Esophagus squamous epithelium (tissue), 4 donors: ENCODE results near the gene DCP1A.

Source experiments
- CTCF ChIP-seq, 6 experiments: fragments of 450-650 bp in 4 of 6; fragments of 200-600 bp in 2 of 6; sonication (generic) in 2 of 6; IDR thresholded peaks; one replicate each; pipeline ENCODE4 v1.5.1; 2016 to 2019; ENCODE audit warnings: antibody characterized with exemption in 6 of 6, mild to moderate bottlenecking in 4 of 6, moderate library complexity in 4 of 6
- POLR2A ChIP-seq, 4 donors: fragments of 450-650 bp; IDR thresholded peaks; one replicate each; pipeline ENCODE4 v1.6.1; 2017; ENCODE audit warnings: antibody characterized with exemption in 4 of 4, mild to moderate bottlenecking in 4 of 4, moderate library complexity in 3 of 4

- TF ChIP-seq POLR2A (IDR thresholded peaks at IDR 0.05) (no peak), CTCF (IDR thresholded peaks at IDR 0.05) (no peak)
Measured at GRCh38 chr3:53259427-53260259, 87.7 kb downstream of the DCP1A start.
